Measurements from ENCODE around the gene GADL1. TPM values are rescaled to one million over a fixed set of nuclear protein-coding genes. Genes with fewer than 3 reads are reported as not detected.

The GADL1 gene
- total and polyA plus RNA-seq, 4 donors: 0.01 to 2.4 (median 0.05) TPM

DNA sequence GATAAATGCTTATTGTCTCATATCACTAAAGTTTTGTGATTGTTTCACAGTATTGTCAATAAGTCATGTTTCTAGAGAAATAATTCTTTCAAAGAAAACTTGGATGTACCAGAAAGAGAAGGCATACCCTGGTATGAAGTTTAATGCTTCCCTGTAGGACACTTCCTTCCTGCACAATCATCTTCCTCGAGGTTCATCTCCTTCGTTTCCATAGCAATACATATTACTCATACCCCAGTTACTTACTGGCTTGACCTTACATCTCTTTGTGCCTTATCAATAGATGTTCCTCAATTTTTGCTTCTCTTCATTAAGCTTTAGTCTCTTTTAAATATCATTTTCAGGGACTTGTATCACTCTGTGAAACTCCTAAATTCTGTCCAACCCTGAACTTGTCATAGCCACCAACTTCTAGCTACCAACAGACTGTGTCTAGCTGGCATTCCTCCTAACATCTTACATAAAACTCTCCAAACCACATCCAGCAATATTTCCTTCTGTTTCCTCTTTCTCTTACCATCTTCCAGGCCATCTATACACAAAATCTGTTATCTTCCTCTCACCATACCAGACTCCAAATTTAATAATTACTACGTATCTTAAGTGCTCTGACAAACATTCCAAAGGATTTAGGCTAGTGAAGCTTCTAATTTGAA is 134.3 kb downstream of the GADL1 start:
- peaks cover 0 to 4% (median 0%) of the 10 kb centered on the region in 5 donors for H3K4me1 ChIP-seq (ENCODE audit: control insufficient read depth in 5 of 5, insufficient read depth in 5 of 5, low read length in 5 of 5)

DNA sequence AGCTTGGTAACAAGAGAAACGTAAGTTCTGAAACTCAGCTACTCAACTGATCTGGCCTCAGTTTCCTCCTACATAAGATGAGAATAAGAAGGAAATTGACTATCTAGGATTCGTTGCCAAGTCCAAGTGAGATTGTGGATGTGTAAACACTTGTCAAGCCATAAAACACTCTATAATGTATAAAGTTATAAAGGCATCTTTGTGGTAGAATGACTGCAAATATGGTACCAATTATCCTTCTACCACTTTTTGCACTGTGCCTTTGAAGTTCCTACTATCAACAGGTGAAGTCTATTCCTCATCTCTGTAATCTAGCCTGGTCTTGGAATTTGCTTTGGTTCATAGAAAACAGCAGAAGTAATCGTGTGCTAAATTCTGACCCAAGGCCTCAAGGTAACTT is 138.2 kb downstream of the GADL1 start:
- WGBS, 2 donors: 86 to 91% methylated on average over 3 of the region's 3 CpGs
- no peak for ATAC-seq (ENCODE audit: insufficient read depth, low FRiP score)
- H3K4me1 ChIP-seq (ENCODE audit: control insufficient read depth in 5 of 5, insufficient read depth in 5 of 5, low read length in 5 of 5): peaks cover 0 to 4% (median 0%) of the 10 kb centered on the region in 5 donors
- H3K36me3 ChIP-seq (ENCODE audit: control insufficient read depth in 4 of 4, insufficient read depth in 4 of 4, low read length in 4 of 4): no peaks in the 10 kb centered on the region
- H3K4me3 ChIP-seq: no peak overlapping the region
- no peaks in the 10 kb centered on the region for H3K9me3 ChIP-seq (ENCODE audit: control insufficient read depth in 4 of 4, insufficient read depth in 3 of 4, low read length in 3 of 4)
- H3K27me3 ChIP-seq (ENCODE audit: control insufficient read depth in 3 of 3, insufficient read depth in 3 of 3, low read length in 2 of 3): no peaks in the 10 kb centered on the region
- no peak overlapping the region for H3K9ac ChIP-seq (ENCODE audit: insufficient read depth in 1 of 2, low read length in 2 of 2)
- no peak for DNase-seq
- TF ChIP-seq, protein P1, sequence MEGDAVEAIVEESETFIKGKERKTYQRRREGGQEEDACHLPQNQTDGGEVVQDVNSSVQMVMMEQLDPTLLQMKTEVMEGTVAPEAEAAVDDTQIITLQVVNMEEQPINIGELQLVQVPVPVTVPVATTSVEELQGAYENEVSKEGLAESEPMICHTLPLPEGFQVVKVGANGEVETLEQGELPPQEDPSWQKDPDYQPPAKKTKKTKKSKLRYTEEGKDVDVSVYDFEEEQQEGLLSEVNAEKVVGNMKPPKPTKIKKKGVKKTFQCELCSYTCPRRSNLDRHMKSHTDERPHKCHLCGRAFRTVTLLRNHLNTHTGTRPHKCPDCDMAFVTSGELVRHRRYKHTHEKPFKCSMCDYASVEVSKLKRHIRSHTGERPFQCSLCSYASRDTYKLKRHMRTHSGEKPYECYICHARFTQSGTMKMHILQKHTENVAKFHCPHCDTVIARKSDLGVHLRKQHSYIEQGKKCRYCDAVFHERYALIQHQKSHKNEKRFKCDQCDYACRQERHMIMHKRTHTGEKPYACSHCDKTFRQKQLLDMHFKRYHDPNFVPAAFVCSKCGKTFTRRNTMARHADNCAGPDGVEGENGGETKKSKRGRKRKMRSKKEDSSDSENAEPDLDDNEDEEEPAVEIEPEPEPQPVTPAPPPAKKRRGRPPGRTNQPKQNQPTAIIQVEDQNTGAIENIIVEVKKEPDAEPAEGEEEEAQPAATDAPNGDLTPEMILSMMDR (IDR thresholded peaks at IDR 0.05; ENCODE audit: control extremely low read depth, extremely low read depth): no peak
- no peak overlapping the region for H3K27ac ChIP-seq (ENCODE audit: low read depth in 1 of 2, low read length in 1 of 2)

More for the DNA sequence above, 134.3 kb downstream of the GADL1 start:
- Histone ChIP-seq H3K4me3 (no peak overlapping the region), H3K36me3 (ENCODE audit: control insufficient read depth in 4 of 4, insufficient read depth in 4 of 4, low read length in 4 of 4) (no peaks in the 10 kb centered on the region), H3K9me3 (ENCODE audit: control insufficient read depth in 4 of 4, insufficient read depth in 3 of 4, low read length in 3 of 4) (no peaks in the 10 kb centered on the region), H3K9ac (ENCODE audit: insufficient read depth in 1 of 2, low read length in 2 of 2) (no peak overlapping the region), H3K27ac (ENCODE audit: low read depth in 1 of 2, low read length in 1 of 2) (no peak overlapping the region), H3K27me3 (ENCODE audit: control insufficient read depth in 3 of 3, insufficient read depth in 3 of 3, low read length in 2 of 3) (no peaks in the 10 kb centered on the region)
- 27 to 52% methylated on average over 3 of the region's 3 CpGs for WGBS, 2 donors
- DNase-seq (no peak), ATAC-seq (ENCODE audit: insufficient read depth, low FRiP score) (no peak)
- TF ChIP-seq, protein P1 (IDR thresholded peaks at IDR 0.05; ENCODE audit: control extremely low read depth, extremely low read depth): no peak

DNA sequence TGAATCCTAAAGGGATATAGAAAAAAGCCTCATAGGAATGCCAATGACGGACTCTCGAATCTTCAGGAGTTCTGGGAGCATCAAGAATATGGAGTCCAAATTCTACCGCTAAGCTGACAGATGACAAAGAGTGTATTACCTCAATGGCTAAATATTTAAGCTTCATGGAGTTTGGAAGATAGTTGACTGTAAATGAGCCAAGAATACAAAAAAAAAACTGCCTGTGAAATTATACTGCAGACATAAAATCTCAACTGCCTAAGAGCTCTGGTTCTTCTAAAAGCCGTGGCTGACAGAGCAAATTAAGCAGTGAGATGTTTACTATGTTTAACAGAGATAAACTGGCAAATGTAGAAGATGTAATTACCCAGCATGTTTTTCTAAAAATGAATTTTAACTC is 140.0 kb downstream of the GADL1 start:
- no peak overlapping the region for H3K9ac ChIP-seq (ENCODE audit: insufficient read depth in 1 of 2, low read length in 2 of 2)
- TF ChIP-seq, protein P1 (IDR thresholded peaks at IDR 0.05; ENCODE audit: control extremely low read depth, extremely low read depth): no peak
- no peaks in the 10 kb centered on the region for H3K27me3 ChIP-seq (ENCODE audit: control insufficient read depth in 3 of 3, insufficient read depth in 3 of 3, low read length in 2 of 3)
- no peaks in the 10 kb centered on the region for H3K36me3 ChIP-seq (ENCODE audit: control insufficient read depth in 4 of 4, insufficient read depth in 4 of 4, low read length in 4 of 4)
- no peaks in the 10 kb centered on the region for H3K4me1 ChIP-seq (ENCODE audit: control insufficient read depth in 5 of 5, insufficient read depth in 5 of 5, low read length in 5 of 5)
- no peak overlapping the region for H3K27ac ChIP-seq (ENCODE audit: low read depth in 1 of 2, low read length in 1 of 2)
- 81 to 88% methylated on average over 4 of the region's 4 CpGs for WGBS, 2 donors
- H3K9me3 ChIP-seq (ENCODE audit: control insufficient read depth in 4 of 4, insufficient read depth in 3 of 4, low read length in 3 of 4): no peaks in the 10 kb centered on the region
- no peak overlapping the region for H3K4me3 ChIP-seq
- ATAC-seq (ENCODE audit: insufficient read depth, low FRiP score) (no peak), DNase-seq (peak in 2 of 3 donors; percentile 39 to 49)

DNA sequence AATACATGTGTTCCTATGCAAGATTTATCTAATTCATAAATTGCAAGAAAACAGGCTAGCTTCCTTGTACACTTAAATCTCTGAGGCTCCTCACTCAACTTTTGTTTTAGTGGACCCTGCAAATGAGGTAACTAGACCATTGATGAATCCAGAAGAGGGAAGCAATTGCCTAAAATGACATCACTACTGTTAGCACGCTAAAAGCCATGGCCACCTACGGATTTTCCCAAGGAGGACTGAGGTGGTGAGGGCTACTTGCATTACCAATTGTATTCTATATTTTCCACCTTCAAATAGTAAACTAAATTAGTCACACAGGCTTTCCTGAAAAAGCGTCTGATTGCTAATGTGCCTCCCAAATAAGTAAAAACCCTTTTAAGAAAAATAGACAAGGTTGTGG is 140.7 kb downstream of the GADL1 start:
- WGBS, 2 donors: 84 to 88% methylated on average over 3 of the region's 3 CpGs
- ATAC-seq (ENCODE audit: insufficient read depth, low FRiP score) (no peak), DNase-seq (no peak)
- no peak overlapping the region for H3K9ac ChIP-seq (ENCODE audit: insufficient read depth in 1 of 2, low read length in 2 of 2)
- no peak overlapping the region for H3K4me3 ChIP-seq
- no peaks in the 10 kb centered on the region for H3K9me3 ChIP-seq (ENCODE audit: control insufficient read depth in 4 of 4, insufficient read depth in 3 of 4, low read length in 3 of 4)
- no peak overlapping the region for H3K27ac ChIP-seq (ENCODE audit: low read depth in 1 of 2, low read length in 1 of 2)
- no peaks in the 10 kb centered on the region for H3K36me3 ChIP-seq (ENCODE audit: control insufficient read depth in 4 of 4, insufficient read depth in 4 of 4, low read length in 4 of 4)
- H3K27me3 ChIP-seq (ENCODE audit: control insufficient read depth in 3 of 3, insufficient read depth in 3 of 3, low read length in 2 of 3): no peaks in the 10 kb centered on the region
- TF ChIP-seq, protein P1 (IDR thresholded peaks at IDR 0.05; ENCODE audit: control extremely low read depth, extremely low read depth): no peak
- H3K4me1 ChIP-seq (ENCODE audit: control insufficient read depth in 5 of 5, insufficient read depth in 5 of 5, low read length in 5 of 5): no peaks in the 10 kb centered on the region

Data from lung (tissue), 12 donors.